T-helper 17 cell (primary cell): ENCODE data around the gene GEMIN4. TPM values are rescaled to one million over a fixed set of nuclear protein-coding genes. Genes with fewer than 3 reads are reported as not detected.

Experiments used
- ATAC-seq: fragments of 150-1000 bp; cut with Tn5 transposase; 2 replicates; pipeline ENCODE4 v1.10.0; 2021; ENCODE audit warnings: mild to moderate bottlenecking, moderate library complexity
- DNase-seq, 3 donors: peaks; one replicate each; pipeline versions ENCODE4 v3.0.0 to v3.0.0-alpha.2; 2020 to 2021
- H3K9me3 ChIP-seq: one replicate; pipeline ENCODE4 v1.7.0; 2013; ENCODE audit warnings: low read length, mild to moderate bottlenecking; ENCODE audit not compliant: control insufficient read depth, poor library complexity, severe bottlenecking
- H3K27ac Mint-ChIP-seq: one replicate; pipeline ENCODE4 v1.8.0; 2022; ENCODE audit warnings: mild to moderate bottlenecking, moderate library complexity, mixed read lengths
- H3K27me3 Mint-ChIP-seq: one replicate; pipeline ENCODE4 v1.8.0; 2022; ENCODE audit warnings: mixed read lengths
- H3K36me3 Mint-ChIP-seq: one replicate; pipeline ENCODE4 v1.8.0; 2022; ENCODE audit warnings: low read depth, mixed read lengths
- H3K4me1 Mint-ChIP-seq: one replicate; pipeline ENCODE4 v1.8.0; 2022; ENCODE audit warnings: mild to moderate bottlenecking, mixed read lengths
- H3K4me3 Mint-ChIP-seq: one replicate; pipeline ENCODE4 v1.8.0; 2022; ENCODE audit warnings: mild to moderate bottlenecking, moderate library complexity, mixed read lengths
- total RNA-seq, 4 donors: library from RNA in 2 of 4; stranded (reverse) in 2 of 4; gene quantifications; one replicate each; pipeline ENCODE4 v1.2.3 and lab custom pipeline; 2022 to 2026

GEMIN4 gene
- total RNA-seq, 2 donors from 2014 or later, result 11.5 to 13.4 TPM

DNA sequence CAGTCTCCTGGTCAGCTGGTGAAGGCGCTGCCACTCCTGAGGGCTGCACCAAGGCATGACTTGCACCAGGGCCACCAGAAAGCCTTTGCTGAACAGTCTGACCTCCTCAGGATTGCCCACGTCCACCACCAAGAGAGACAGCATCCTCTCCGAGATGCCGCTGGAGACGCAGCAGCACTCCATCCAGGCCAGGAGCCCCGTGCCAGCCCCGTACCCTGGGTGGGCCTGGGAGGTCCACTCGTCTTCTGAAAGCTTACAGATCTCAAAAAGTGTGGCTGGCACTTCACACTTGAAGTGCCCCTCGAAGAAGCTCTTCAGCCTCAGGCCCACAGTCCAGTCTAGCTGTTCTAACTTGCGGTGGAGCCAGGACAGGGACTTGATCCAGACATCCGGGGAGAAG lies 6.7 kb downstream of the GEMIN4 start:
- Mint-ChIP-seq H3K27me3 (no peaks in the 10 kb centered on the region), H3K4me1 (peaks cover 23% of the 10 kb centered on the region), H3K27ac (no peak overlapping the region), H3K36me3 (peaks cover 5% of the 10 kb centered on the region), H3K4me3 (no peak overlapping the region)
- no peak for ATAC-seq
- H3K9me3 ChIP-seq, result no peaks in the 10 kb centered on the region
- DNase-seq, result no peak

DNA sequence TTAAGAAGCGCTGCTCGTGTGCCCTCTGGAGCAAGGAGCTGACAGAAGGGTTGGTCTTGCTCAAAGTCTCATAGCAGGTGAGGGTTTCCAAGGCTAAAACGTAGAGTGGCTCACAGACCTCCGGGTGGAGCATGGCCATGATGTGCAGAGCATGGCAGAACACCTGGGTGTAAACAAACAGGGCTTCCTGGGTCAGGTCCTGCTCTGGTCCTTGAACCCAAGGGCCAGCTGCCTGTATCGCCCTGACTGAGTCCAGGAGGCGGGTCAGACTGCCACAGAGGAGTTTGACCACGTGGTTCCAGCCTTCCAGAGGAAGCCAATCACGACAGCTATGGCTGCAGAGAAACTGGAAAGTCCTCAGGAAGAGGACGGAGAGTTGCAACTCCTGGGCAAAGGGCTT lies 7.1 kb downstream of the GEMIN4 start:
- no peak overlapping the region for H3K4me3 Mint-ChIP-seq
- peaks cover 21% of the 10 kb centered on the region for H3K4me1 Mint-ChIP-seq
- peaks cover 5% of the 10 kb centered on the region for H3K36me3 Mint-ChIP-seq
- no peak for ATAC-seq
- H3K27me3 Mint-ChIP-seq, result no peaks in the 10 kb centered on the region
- H3K9me3 ChIP-seq, result no peaks in the 10 kb centered on the region
- no peak overlapping the region for H3K27ac Mint-ChIP-seq
- no peak for DNase-seq

DNA sequence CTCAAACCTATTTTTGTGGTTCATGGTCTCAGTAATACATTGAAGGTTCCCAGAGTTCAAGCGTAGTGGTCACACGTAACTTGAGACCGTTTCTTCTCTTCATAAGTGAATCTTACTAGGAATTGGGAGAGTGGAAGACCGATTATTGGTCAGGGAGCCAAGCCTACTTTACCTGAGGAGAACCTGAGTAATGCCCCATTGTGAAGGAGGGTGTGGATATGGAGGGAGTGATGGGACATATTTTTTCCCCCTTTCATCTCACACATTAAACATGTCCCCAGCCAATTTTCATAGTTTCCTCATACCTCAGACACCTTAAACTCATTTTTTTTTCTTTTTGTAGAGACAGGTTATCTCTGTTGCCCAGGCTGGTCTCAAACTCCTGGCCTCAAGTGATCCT lies 8.9 kb downstream of the GEMIN4 start:
- peaks cover 2% of the 10 kb centered on the region for H3K36me3 Mint-ChIP-seq
- ATAC-seq, result no peak
- H3K27ac Mint-ChIP-seq, result no peak overlapping the region

DNA sequence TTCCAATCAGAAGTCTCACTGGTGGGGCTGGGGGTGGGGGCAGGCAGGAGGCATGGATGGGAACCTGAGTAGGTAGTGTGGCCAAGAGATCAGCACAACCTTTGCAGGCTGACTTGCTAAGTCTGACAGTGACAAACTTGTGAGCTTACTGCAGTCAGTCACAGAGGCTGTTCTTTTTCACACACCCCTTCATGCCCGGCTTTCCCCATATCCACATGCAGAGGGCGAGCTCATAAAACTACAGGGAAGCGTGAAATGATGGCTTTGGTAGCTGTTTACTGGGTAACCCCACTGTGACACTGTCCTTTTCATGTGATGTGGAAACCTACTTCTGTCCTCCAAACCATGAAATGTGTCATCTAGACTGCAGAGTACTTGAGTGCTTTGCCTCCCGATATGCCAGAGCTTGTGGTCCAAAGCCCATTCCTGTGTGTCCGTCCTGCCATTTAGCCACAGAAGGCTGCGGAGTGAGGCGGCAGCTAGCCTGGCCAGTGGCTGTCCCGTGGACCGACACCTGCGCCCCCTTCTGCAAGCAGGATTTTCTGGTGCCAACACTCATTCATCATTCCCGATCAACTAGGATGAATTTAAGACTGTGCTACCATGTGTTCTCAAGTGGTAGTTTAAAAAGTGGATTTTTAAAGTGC lies 9.8 kb downstream of the GEMIN4 start:
- Mint-ChIP-seq H3K36me3 (no peaks in the 10 kb centered on the region), H3K27me3 (no peaks in the 10 kb centered on the region), H3K27ac (no peak overlapping the region), H3K4me1 (peaks cover 8% of the 10 kb centered on the region), H3K4me3 (no peak overlapping the region)
- DNase-seq, result no peak
- ATAC-seq, result no peak
- no peaks in the 10 kb centered on the region for H3K9me3 ChIP-seq

More for the DNA sequence above, 8.9 kb downstream of the GEMIN4 start:
- no peaks in the 10 kb centered on the region for H3K9me3 ChIP-seq
- no peak for DNase-seq
- Mint-ChIP-seq H3K4me3 (no peak overlapping the region), H3K27me3 (no peaks in the 10 kb centered on the region), H3K4me1 (peaks cover 11% of the 10 kb centered on the region)

DNA sequence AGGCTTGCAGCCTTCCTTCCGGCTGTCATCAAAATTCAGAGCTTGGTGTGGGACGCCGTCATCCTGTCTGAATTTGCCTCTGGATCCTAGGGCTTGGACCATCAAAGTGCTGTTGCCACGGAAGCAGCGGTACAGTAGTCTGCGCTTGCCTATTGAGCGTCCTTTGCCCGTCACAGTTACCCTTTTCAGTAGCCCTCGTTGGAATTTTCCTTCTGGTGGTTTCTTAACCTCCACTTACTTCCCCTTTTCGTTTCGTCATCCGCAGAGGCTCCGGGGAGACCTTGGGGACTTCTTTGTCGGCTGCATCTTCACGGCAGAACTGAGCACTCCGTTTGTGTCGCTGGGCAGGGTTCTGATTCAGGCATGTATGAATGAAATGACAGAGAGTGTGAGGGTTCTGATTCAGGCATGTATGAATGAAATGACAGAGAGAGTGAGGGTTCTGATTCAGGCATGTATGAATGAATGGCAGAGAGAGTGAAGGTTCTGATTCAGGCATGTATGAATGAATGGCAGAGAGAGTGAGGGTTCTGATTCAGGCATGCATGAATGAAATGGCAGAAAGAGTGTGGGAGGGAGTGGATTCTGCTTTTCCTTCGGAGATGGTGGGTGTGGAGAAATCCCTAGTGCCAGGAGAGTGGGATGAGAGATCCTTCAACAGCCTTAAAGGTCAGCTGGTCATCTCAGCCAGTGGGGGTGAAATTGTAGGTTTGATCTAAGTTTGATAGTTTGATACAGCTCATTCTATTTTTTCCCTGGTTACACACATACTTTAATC lies 11.6 kb downstream of the GEMIN4 start:
- no peaks in the 10 kb centered on the region for H3K9me3 ChIP-seq
- H3K27me3 Mint-ChIP-seq, result no peaks in the 10 kb centered on the region
- H3K4me3 Mint-ChIP-seq, result peak overlapping the region; percentile 33
- peak overlapping the region; percentile 90 for H3K27ac Mint-ChIP-seq
- no peaks in the 10 kb centered on the region for H3K36me3 Mint-ChIP-seq
- ATAC-seq, result peak; percentile 83
- peaks cover 8% of the 10 kb centered on the region for H3K4me1 Mint-ChIP-seq
- no peak for DNase-seq

DNA sequence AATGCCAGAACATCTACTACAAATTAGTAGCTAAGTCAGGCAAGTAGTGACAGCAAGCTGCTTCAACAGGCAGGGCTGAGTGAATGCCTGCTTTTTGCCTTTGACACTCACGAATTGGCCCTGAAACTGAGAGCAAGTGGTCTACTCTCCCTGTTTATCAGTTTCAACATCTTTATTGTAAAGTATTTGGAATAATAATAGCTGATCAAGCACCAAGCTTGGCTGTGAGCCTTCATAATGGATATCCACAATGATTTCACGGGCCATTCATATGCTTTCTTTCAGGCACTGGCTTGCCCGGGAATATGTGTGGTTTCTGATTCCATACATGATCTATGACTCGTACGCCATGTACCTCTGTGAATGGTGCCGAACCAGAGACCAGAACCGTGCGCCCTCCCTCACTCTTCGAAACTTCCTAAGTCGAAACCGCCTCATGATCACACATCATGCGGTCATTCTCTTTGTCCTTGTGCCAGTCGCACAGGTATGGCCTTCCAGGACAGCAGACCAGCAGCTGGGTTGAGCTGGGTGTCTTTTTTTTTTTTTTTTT lies 14.4 kb downstream of the GEMIN4 start:
- H3K36me3 Mint-ChIP-seq, result no peaks in the 10 kb centered on the region
- no peaks in the 10 kb centered on the region for H3K27me3 Mint-ChIP-seq
- H3K4me1 Mint-ChIP-seq, result peaks cover 8% of the 10 kb centered on the region
- DNase-seq, result no peak
- H3K9me3 ChIP-seq, result no peaks in the 10 kb centered on the region
- no peak overlapping the region for H3K4me3 Mint-ChIP-seq
- H3K27ac Mint-ChIP-seq, result no peak overlapping the region
- no peak for ATAC-seq

DNA sequence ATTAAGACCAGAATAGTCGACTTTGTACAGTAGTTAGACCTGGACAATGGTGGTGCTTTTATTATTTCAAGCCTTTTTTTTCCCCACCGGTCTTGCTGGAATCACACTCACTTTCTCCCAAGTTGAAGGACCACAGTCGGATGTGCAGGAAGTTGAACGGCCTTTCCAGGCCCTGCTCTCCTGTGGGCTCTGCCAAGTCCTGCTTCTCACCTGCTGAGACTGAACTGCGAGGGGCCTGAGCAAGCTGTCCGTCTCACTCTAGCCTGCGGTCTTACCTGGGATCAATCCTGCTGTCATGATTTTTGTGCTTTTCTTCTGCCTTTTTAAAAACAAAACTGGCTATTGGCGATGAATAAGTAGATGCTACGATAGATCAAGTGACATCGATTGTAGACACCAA lies 18.3 kb downstream of the GEMIN4 start:
- no peaks in the 10 kb centered on the region for H3K9me3 ChIP-seq
- Mint-ChIP-seq H3K4me1 (no peaks in the 10 kb centered on the region), H3K36me3 (no peaks in the 10 kb centered on the region), H3K27me3 (no peaks in the 10 kb centered on the region), H3K27ac (no peak overlapping the region), H3K4me3 (peak overlapping the region; percentile 87)
- no peak for ATAC-seq
- no peak for DNase-seq

DNA sequence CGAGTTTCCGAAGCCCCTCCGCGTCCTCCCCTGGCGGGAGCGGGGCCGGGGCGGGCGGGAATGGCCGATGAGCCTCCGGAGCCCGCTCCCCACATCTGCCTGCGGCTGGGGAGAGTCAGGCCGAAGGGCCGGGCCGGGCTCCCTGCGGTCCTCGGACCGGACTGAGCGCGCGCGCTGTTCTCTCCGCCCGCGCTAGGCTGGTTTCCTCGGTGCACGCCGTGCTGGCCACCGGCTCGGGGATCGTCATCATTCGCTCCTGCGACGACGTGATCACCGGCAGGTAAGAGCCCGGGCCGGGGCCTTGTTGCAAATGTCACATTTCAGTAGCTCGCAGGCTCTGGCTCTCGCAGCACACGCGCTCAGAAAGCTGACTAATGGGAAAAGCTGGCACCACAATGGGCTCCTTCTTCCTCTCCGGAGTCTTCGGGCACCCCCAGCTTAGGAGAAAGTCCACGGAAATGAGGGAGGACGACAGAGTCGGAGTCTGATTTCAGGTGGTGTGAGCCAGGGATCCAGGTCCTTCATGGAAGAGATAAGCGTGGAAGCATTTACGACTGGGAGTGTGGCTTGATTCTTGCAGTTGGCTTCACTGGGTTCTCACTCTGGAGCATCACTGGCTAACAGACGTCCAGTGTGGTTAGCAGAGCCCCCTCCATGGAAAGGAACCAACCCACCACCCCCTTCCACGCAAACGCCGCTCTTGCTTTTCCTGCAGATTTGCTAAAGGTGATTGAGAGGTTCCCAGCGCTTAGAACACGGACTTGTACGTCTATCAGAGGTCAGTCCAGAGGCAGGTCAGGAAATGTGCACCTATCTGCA lies 19.0 kb downstream of the GEMIN4 start:
- Mint-ChIP-seq H3K4me1 (no peaks in the 10 kb centered on the region), H3K27me3 (no peaks in the 10 kb centered on the region), H3K36me3 (no peaks in the 10 kb centered on the region), H3K4me3 (peak overlapping the region; percentile 87), H3K27ac (no peak overlapping the region)
- ATAC-seq (peak; percentile 58), DNase-seq (no peak)
- H3K9me3 ChIP-seq, result no peaks in the 10 kb centered on the region

DNA sequence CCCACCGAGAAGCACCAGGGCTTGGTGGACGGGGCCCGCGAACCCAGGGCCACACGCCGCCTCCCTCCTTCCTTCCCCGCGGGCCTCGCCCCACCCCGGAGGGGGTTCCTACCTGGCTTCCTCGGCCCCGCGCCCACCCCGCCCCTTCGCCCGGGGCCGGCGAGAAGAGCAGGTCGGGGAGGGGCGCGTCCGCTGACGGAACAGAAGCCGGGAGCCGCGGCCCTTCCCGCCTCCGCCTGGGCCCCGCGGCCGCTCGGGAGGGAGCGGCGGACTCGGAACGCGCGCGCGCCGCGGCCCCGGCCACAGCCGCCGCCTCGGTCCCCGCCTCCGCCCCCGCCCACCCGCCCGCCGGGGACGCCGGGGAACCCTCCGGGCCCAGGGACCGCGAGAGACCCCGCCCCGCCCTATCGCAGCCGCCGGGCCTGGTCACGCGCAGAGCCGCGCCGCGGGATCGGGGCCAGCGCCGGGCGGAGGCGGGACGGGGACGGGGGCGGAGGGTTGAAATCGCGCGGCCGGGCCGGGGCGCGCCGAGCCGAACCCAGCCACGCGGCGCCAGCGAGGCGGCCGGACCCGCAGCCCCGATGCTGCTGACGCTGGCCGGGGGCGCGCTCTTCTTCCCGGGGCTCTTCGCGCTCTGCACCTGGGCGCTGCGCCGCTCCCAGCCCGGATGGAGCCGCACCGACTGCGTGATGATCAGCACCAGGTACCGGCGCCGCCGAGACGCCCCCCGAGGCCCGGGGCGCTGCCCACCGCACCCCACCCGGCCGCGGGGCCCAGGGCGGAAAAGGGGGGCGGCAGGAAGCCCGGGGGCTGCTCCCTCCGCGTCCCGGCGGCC lies 19.8 kb downstream of the GEMIN4 start, which contains the start of gene TLCD3A:
Gene TLCD3A (plus strand): TSS at position 530 of the 835 bp plus-strand sequence. CDS start 52 bp downstream, at position 582.
- H3K27ac Mint-ChIP-seq, result no peak within 1 kb of the TSS
- H3K27me3 Mint-ChIP-seq, result no peaks in the 10 kb centered on the region
- peak; percentile 83 for ATAC-seq
- H3K36me3 Mint-ChIP-seq, result no peaks in the 10 kb centered on the region
- no peaks in the 10 kb centered on the region for H3K4me1 Mint-ChIP-seq
- H3K9me3 ChIP-seq, result no peaks in the 10 kb centered on the region
- peak in 2 of 3 donors; percentile 51 to 55 for DNase-seq
- H3K4me3 Mint-ChIP-seq, result peak within 1 kb of the TSS; percentile 87

DNA sequence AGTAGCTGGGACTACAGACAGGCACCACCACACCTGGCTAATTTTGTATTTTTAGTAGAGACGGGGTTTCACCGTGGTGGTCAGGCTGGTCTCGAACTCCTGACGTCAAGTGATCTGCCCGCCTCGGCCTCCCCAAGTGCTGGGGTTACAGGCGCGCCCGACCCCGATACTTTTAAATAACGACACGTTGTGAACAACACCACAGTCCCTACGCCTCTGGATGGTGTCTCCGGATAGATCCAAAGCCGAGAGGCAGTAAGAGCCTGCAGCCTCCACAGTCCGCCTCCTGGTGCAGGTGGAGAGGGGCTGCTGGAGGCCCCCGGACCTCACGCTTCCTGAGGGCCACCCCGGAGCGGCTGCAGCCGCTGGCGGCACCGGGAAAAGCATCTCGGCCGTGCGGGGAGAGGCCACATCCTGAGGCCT lies 20.4 kb downstream of the GEMIN4 start:
- H3K27ac Mint-ChIP-seq, result no peak overlapping the region
- H3K36me3 Mint-ChIP-seq, result no peaks in the 10 kb centered on the region
- H3K9me3 ChIP-seq, result no peaks in the 10 kb centered on the region
- DNase-seq, result no peak
- peaks cover 4% of the 10 kb centered on the region for H3K27me3 Mint-ChIP-seq
- H3K4me1 Mint-ChIP-seq, result no peaks in the 10 kb centered on the region
- peak overlapping the region; percentile 58 for H3K4me3 Mint-ChIP-seq
- peak; percentile 18 for ATAC-seq

DNA sequence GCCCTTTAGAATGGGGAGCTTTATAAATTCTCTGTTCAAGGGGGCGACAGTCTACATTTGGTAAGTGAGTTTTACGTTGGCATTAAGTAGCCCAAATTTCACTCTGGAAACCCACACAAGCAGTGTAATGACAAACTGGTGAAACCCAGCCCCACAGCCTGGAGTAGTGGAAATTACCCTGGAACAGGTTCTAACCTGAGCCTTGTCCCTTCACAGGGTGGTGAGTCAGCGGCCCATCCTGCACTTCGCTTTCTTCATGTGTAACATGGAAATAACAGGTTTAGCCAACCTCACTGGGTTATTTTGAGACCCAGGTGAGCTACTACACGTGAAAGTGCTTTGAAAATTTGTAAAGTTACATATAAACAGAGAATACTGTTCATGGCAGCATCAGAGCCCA lies 23.2 kb downstream of the GEMIN4 start:
- no peaks in the 10 kb centered on the region for H3K4me1 Mint-ChIP-seq
- no peak overlapping the region for H3K27ac Mint-ChIP-seq
- no peaks in the 10 kb centered on the region for H3K36me3 Mint-ChIP-seq
- DNase-seq, result no peak
- no peaks in the 10 kb centered on the region for H3K9me3 ChIP-seq
- no peak overlapping the region for H3K4me3 Mint-ChIP-seq
- peaks cover 4% of the 10 kb centered on the region for H3K27me3 Mint-ChIP-seq
- no peak for ATAC-seq

DNA sequence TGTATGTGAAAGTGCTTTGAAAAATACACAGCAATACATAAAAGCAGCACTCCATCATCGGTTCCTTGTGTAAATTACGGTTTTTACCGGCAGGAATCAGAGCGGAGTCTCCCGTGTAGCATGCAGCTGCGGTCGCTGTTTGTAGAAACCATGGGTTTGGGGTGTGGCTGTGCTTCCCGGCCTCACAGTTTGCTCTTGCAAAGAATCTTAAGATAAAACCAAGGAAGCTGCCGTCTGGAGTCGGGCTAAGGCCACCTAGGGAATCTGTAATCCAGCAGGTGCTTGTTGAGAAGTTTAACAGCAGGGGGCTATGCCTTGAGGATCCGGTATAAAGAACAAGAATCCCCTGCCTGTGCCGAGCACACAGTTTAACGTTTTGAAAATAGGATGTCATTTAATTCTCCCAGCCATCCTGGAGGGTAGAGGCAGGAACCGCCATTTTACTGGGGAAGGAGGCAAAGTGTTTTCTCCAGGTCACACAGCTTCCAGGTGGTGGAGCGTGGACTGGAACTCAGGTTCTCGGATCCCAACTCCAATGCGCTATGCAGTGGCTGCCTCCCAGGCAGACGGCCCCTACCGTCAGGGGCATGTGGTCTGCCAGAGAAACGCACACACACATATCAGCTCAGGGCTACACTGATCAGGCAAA lies 25.7 kb downstream of the GEMIN4 start:
- Mint-ChIP-seq H3K4me3 (no peak overlapping the region), H3K27ac (no peak overlapping the region), H3K27me3 (peaks cover 4% of the 10 kb centered on the region), H3K36me3 (no peaks in the 10 kb centered on the region), H3K4me1 (no peaks in the 10 kb centered on the region)
- ATAC-seq (no peak), DNase-seq (no peak)
- no peaks in the 10 kb centered on the region for H3K9me3 ChIP-seq
